Measurements from ENCODE around the gene IL18. TPM values are rescaled to one million over a fixed set of nuclear protein-coding genes. Genes with fewer than 3 reads are reported as not detected.

The IL18 gene
- total and polyA plus RNA-seq, 9 of the 15 experiments (the other 6 are each of a cell fraction or from before 2014, with no cell fraction given) = 4.1 to 10.0 (median 6.1) TPM

- no TSS peak for BruUV-seq (replicated peaks)
- peak within 1 kb of the TSS; percentile 68 for H3K4me2 ChIP-seq (ENCODE audit: insufficient read depth, low read length)
- FAIRE-seq (peak; percentile 82), ATAC-seq (peak; percentile 96), DNase-seq (ENCODE audit: extremely low read depth in 1 of 4, low spot score in 3 of 4) (peak; percentile 57 to 82 (median 70))
- peak within 1 kb of the TSS in 1 of 2 experiments; percentile 45; a peak in 1 of 4 replicates for H3K9ac ChIP-seq (ENCODE audit: insufficient read depth in 1 of 2, low read depth in 2 of 2, low read length in 2 of 2)
- H3K4me1 ChIP-seq (replicated peaks in 1 of 2; ENCODE audit: control insufficient read depth in 2 of 2, insufficient read depth in 2 of 2, low read length in 2 of 2) = peaks cover 0 to 8% of the 10 kb centered on the region in 2 experiments; a peak in 2 of 5 replicates
- H3K79me2 ChIP-seq (ENCODE audit: control insufficient read depth, insufficient read depth, low read length) = no peaks in the 10 kb centered on the region
- no peak within 1 kb of the TSS for H3K27ac ChIP-seq (ENCODE audit: extremely low read depth, low read depth, low read length)
- peak within 1 kb of the TSS; percentile 77 for H2AFZ ChIP-seq (ENCODE audit: low read depth, low read length)
- H3K36me3 ChIP-seq (ENCODE audit: control insufficient read depth, insufficient read depth, low read length) = no peaks in the 10 kb centered on the region
- no peak within 1 kb of the TSS for H3K4me3 ChIP-seq
- in situ Hi-C loops (cut with MboI) (no loop called here), intact Hi-C loops (cut with micrococcal nuclease) (loop anchor here (1.0 to 2.0 kb wide), 2 partner anchors 62 to 296 kb away; partner anchors contain the start of genes CFAP68 and FDXACB1)
- ChIA-PET CTCF (ENCODE audit: low intra/inter-chr PET ratio) (interaction anchor here (0.6 to 1.3 kb wide), 3 partner anchors 12 to 276 kb away, joined by 3 to 4 read pairs (median 3); no protein-coding TSS in a partner anchor), POLR2A (interaction anchor here (0.7 to 1.3 kb wide), 2 partner anchors 11 to 23 kb away, joined by 3 read pairs; partner anchors contain the start of gene IL18)
- no peaks in the 10 kb centered on the region for H3K9me1 ChIP-seq (ENCODE audit: control insufficient read depth, insufficient read depth, low read length)
- H3K9me3 ChIP-seq (replicated peaks; ENCODE audit: control insufficient read depth, insufficient read depth, low read depth, low read length) = no peaks in the 10 kb centered on the region
- peaks cover 0 to 8% of the 10 kb centered on the region in 2 experiments; a peak in 2 of 5 replicates for H3K27me3 ChIP-seq (ENCODE audit: control insufficient read depth in 2 of 2, insufficient read depth in 2 of 2, low read length in 2 of 2)
- WGBS (ENCODE audit: insufficient coverage, low coverage, missing lambda C conversion rate) = 0% methylated on average over 11 of the region's 11 CpGs
- peaks cover 3% of the 10 kb centered on the region; the same call in 1 of the 2 replicates for H4K20me1 ChIP-seq (replicated peaks; ENCODE audit: control insufficient read depth, insufficient read depth, low read length)
- 0 out of 2 replicates have a peak, but pooled peaks have one; percentile 42 for TF ChIP-seq LCOR (CRISPR knock-in tag; IDR thresholded peaks at IDR 0.05)
- no peak for TF ChIP-seq CREB1 (IDR thresholded peaks at IDR 0.05)
- no peak for TF ChIP-seq CREB1 (CRISPR knock-in tag; IDR thresholded peaks at IDR 0.05)
- TF ChIP-seq ADNP (tag; IDR thresholded peaks at IDR 0.05) = peak; percentile 58; the same call in 1 of the 2 replicates
- no peak for TF ChIP-seq THRB (CRISPR knock-in tag; conservative IDR thresholded peaks at IDR 0.05)
- TF ChIP-seq ZBTB1 (CRISPR knock-in tag; IDR thresholded peaks at IDR 0.05; ENCODE audit: borderline replicate concordance, low read depth) = no peak
- 0 out of 2 replicates have a peak, but pooled peaks have one; percentile 49 for TF ChIP-seq HDAC2 (IDR thresholded peaks at IDR 0.05)
- no peak for TF ChIP-seq FOXK1 (CRISPR knock-in tag; IDR thresholded peaks at IDR 0.05; ENCODE audit: borderline replicate concordance)
- TF ChIP-seq TCFL5 (CRISPR knock-in tag; conservative IDR thresholded peaks at IDR 0.05) = no peak
- TF ChIP-seq EP300 (IDR thresholded peaks at IDR 0.05; ENCODE audit: low read length) = no peak
- 0 out of 2 replicates have a peak, but pooled peaks have one; percentile 36 for TF ChIP-seq ESRRA (IDR thresholded peaks at IDR 0.05; ENCODE audit: borderline replicate concordance, low read depth)
- TF ChIP-seq ZBTB49 (CRISPR knock-in tag; IDR thresholded peaks at IDR 0.05; ENCODE audit: borderline replicate concordance) = no peak
- TF ChIP-seq MCM7 (IDR thresholded peaks at IDR 0.05) = no peak
- no peak for TF ChIP-seq ZNF586 (CRISPR knock-in tag; conservative IDR thresholded peaks at IDR 0.05)
- TF ChIP-seq RFX1 (IDR thresholded peaks at IDR 0.05) = peak; percentile 95
- TF ChIP-seq CTBP1 (IDR thresholded peaks at IDR 0.05; ENCODE audit: borderline replicate concordance) = peak; percentile 29; the same call in 1 of the 2 replicates
Observed at GRCh38 chr11:112174789-112175598, 11.1 kb upstream of the IL18 start, which contains the start of gene BCO2. BCO2 (plus strand) TSS chr11:112175512; CDS start chr11:112175602, 90 bp downstream.
